Thymus (tissue), 11 donors: Measurements from ENCODE around the gene KLRK1. TPM values are rescaled to one million over a fixed set of nuclear protein-coding genes. Genes with fewer than 3 reads are reported as not detected.

ENCODE experiments used
- DNase-seq, 9 donors: peaks; one replicate each; pipeline ENCODE4 v3.0.0-alpha.2; 2013; ENCODE audit warnings: low spot score in 9 of 9, low read depth in 6 of 9, missing footprints in 1 of 9
- H3K27ac ChIP-seq, 2 donors: one replicate each; pipeline ENCODE4 v1.5.1; 2013; ENCODE audit warnings: control low read depth in 1 of 2, low read depth in 1 of 2, low read length in 1 of 2, mild to moderate bottlenecking in 1 of 2, moderate library complexity in 1 of 2
- H3K27me3 ChIP-seq, 2 donors: one replicate each; pipeline ENCODE4 v1.5.1; 2013; ENCODE audit warnings: low read length in 1 of 2; ENCODE audit not compliant: control insufficient read depth in 2 of 2, insufficient read depth in 1 of 2
- H3K36me3 ChIP-seq, 2 donors: one replicate each; pipeline ENCODE4 v1.5.1; 2013; ENCODE audit warnings: low read length in 1 of 2, mild to moderate bottlenecking in 1 of 2, moderate library complexity in 1 of 2; ENCODE audit not compliant: control insufficient read depth in 2 of 2, insufficient read depth in 2 of 2
- H3K4me1 ChIP-seq, 2 donors: one replicate each; pipeline ENCODE4 v1.5.1; 2013; ENCODE audit warnings: low read length in 2 of 2; ENCODE audit not compliant: control insufficient read depth in 2 of 2, insufficient read depth in 2 of 2
- H3K4me3 ChIP-seq, 2 donors: one replicate each; pipeline ENCODE4 v1.5.1; 2013; ENCODE audit warnings: low read length in 2 of 2, control low read depth in 1 of 2, mild to moderate bottlenecking in 1 of 2
- H3K9me3 ChIP-seq, 2 donors: one replicate each; pipeline ENCODE4 v1.5.1; 2013; ENCODE audit warnings: low read length in 1 of 2, mild to moderate bottlenecking in 1 of 2; ENCODE audit not compliant: control insufficient read depth in 2 of 2, insufficient read depth in 1 of 2
- WGBS: extraction: QIAGEN DNeasy Blood & Tissue Kit; methylation state at CpG from one replicate; pipeline ENCODE4 v1.1.7; 2013; 5-methylcytosine and 5-hydroxymethylcytosine counted together
- polyA plus RNA-seq: library from polyadenylated mRNA; stranded (reverse); fragments of 200-250 nt; gene quantifications from one replicate; pipeline ENCODE4 v1.2.3, GENCODE V29; 2013
- total RNA-seq: library from RNA; stranded (reverse); fragments of 120-200 nt; gene quantifications from one replicate; pipeline ENCODE4 v1.2.4, GENCODE V29; 2013
- donor health status: healthy.

The KLRK1 gene
- total and polyA plus RNA-seq, 2 donors = 13.4 to 27.0 TPM

- Histone ChIP-seq H3K4me1 (peaks cover 11 to 39% of the 10 kb centered on the region in 2 donors), H3K27ac (peak overlapping the region in 1 of 2 donors; percentile 94), H3K9me3 (peaks cover 0 to 10% of the 10 kb centered on the region in 2 donors), H3K36me3 (no peaks in the 10 kb centered on the region), H3K4me3 (no peak overlapping the region), H3K27me3 (no peaks in the 10 kb centered on the region)
- DNase-seq = peak in 4 of 9 donors; percentile 18 to 69 (median 30)
Observed at GRCh38 chr12:10366875-10367274, 23.0 kb downstream of the KLRK1 start.

DNA sequence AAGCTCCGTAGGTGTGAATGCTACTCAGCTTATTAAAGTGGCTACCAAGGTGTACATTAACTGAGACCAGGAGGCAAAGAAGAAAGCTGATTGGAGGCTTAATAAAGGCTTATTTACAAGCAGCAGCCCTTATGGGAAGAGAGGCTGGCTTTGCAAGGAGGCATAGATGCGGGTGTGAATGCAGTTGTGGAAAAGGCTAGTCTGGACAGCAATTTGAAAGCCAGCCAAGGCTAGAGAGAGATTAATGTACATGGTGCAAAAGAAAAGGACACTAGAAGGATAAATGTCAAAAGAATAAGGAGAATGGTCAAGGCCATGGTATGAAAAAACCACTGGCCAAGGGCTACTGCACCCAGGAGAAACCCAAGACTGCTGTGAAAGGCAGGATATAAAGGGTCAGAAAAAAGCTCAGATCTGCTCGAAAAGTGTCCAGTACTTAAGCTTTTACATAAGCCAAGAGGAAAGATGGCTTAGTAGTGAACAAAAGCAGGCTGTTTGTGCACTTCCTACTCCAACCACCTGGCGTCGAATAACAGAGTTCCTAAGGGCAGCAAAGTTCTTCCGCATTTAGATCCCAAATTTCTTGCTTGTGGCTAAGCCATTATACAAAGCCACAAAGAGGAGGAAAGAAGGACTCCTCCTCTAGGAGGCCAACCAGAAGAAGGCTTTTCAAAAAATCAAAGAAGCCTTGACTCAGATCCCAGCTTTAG lies 24.0 kb downstream of the KLRK1 start:
- H3K4me1 ChIP-seq = peaks cover 13 to 39% of the 10 kb centered on the region in 2 donors

GRCh38 chr12:10364815-10365622 lies 24.8 kb downstream of the KLRK1 start:
- H3K4me1 ChIP-seq = peaks cover 13 to 39% of the 10 kb centered on the region in 2 donors
- peaks cover 0 to 10% of the 10 kb centered on the region in 2 donors for H3K9me3 ChIP-seq
- H3K4me3 ChIP-seq = peak overlapping the region; percentile 58 to 76
- H3K27ac ChIP-seq = peak overlapping the region; percentile 94 to 96
- 2% methylated on average over 15 of the region's 15 CpGs for WGBS
- peak; percentile 76 to 96 (median 90) for DNase-seq
- no peaks in the 10 kb centered on the region for H3K27me3 ChIP-seq
- H3K36me3 ChIP-seq = no peaks in the 10 kb centered on the region

More for the DNA sequence above, 24.0 kb downstream of the KLRK1 start:
- peak in 1 of 9 donors; percentile 21 for DNase-seq
- Histone ChIP-seq H3K36me3 (no peaks in the 10 kb centered on the region), H3K4me3 (peak overlapping the region; percentile 58 to 76), H3K9me3 (peaks cover 0 to 10% of the 10 kb centered on the region in 2 donors), H3K27ac (peak overlapping the region; percentile 94 to 96), H3K27me3 (no peaks in the 10 kb centered on the region)
- WGBS = 65% methylated on average over 6 of the region's 6 CpGs

DNA sequence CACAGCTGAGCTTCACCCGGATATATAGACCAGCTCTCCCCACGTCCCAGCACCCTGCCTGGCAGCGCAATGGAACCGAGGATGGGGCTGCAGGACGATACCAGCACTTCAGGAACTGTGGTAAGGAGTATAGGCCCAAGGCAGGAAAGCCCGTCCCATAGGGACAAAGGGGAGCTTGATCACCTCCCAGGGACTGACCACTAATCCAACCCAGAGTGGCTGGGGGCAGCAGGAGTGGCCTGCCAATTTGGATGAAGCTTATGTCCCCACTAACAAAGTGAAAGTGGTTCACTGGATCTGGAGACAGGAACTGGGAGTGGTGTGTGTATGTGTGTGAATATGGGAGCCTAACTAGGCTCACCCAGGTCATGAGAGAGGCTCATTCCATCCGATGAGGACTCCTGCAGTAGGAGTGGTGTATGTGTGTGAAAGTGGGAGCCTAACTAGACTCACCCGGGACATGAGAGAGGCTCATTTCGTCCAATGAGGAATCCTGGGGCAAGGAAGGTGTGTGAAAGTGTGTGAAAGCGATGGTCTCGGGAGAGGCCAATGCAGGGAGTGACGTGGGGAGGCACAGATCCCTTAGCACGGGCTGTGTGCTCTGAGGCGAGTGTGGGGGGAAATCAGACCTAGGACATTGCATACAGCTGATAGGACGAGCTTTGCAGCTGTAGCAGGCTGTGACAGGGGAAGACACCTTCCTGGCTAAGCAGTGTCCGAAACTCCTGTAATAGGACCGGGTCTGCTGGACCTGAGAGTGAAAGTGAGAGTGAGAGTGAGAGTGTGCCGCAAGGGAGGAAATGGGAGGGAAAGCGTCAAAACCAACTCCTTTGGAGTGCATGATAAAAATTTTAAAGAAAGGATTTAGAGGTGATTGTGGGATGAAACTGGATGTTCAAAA lies 25.7 kb downstream of the KLRK1 start:
- 31% methylated on average over 19 of the region's 19 CpGs for WGBS
- Histone ChIP-seq H3K4me1 (peaks cover 13 to 39% of the 10 kb centered on the region in 2 donors), H3K4me3 (peak overlapping the region; percentile 58 to 76)

GRCh38 chr12:10363658-10363913 lies 26.3 kb downstream of the KLRK1 start:
- no peak for DNase-seq
- Histone ChIP-seq H3K4me1 (peaks cover 13 to 39% of the 10 kb centered on the region in 2 donors), H3K27me3 (no peaks in the 10 kb centered on the region), H3K27ac (peak overlapping the region; percentile 94 to 96), H3K4me3 (no peak overlapping the region), H3K9me3 (peaks cover 0 to 8% of the 10 kb centered on the region in 2 donors), H3K36me3 (no peaks in the 10 kb centered on the region)
- WGBS = 86% methylated on average over 5 of the region's 5 CpGs

More for the DNA sequence above, 25.7 kb downstream of the KLRK1 start:
- Histone ChIP-seq H3K27ac (peak overlapping the region; percentile 94 to 96), H3K9me3 (peaks cover 0 to 10% of the 10 kb centered on the region in 2 donors), H3K36me3 (no peaks in the 10 kb centered on the region), H3K27me3 (no peaks in the 10 kb centered on the region)
- DNase-seq = peak in 8 of 9 donors; percentile 42 to 83 (median 56)

GRCh38 chr12:10362828-10363657 lies 26.8 kb downstream of the KLRK1 start:
- Histone ChIP-seq H3K4me3 (no peak overlapping the region), H3K27me3 (no peaks in the 10 kb centered on the region), H3K36me3 (no peaks in the 10 kb centered on the region), H3K9me3 (peaks cover 0 to 7% of the 10 kb centered on the region in 2 donors), H3K4me1 (peaks cover 13 to 39% of the 10 kb centered on the region in 2 donors), H3K27ac (peak overlapping the region; percentile 52 to 94)
- peak in 1 of 9 donors; percentile 12 for DNase-seq
- WGBS = 83% methylated on average over 9 of the region's 9 CpGs

- no peaks in the 10 kb centered on the region for H3K36me3 ChIP-seq
- H3K9me3 ChIP-seq = peaks cover 0 to 8% of the 10 kb centered on the region in 2 donors
- peaks cover 13 to 39% of the 10 kb centered on the region in 2 donors for H3K4me1 ChIP-seq
- peak overlapping the region in 1 of 2 donors; percentile 1 for H3K27ac ChIP-seq
- H3K4me3 ChIP-seq = no peak overlapping the region
- DNase-seq = peak in 1 of 9 donors; percentile 12
- H3K27me3 ChIP-seq = no peaks in the 10 kb centered on the region
- WGBS = 53% methylated on average over 3 of the region's 3 CpGs
Observed at GRCh38 chr12:10362325-10362724, 27.5 kb downstream of the KLRK1 start.

DNA sequence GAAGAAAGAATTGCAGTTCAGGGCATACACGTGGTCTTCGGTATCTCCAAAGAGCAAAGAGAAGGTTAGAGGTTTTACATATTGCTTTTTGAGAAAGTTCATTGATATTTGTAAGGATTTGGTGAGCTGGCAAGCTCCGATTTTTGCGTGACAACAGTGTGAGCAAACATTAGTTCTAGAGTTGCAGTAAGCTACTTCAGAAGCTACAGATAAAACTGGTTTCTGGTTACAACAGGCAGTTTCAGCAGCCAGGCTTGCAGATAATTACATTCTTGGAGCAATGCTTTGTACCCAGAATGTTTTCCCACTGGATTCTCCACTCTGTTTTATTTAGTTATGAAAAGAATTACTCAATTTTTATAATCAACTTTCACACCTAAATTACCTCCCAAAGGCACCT lies 28.2 kb downstream of the KLRK1 start:
- Histone ChIP-seq H3K9me3 (peaks cover 0 to 8% of the 10 kb centered on the region in 2 donors), H3K36me3 (no peaks in the 10 kb centered on the region), H3K27me3 (no peaks in the 10 kb centered on the region), H3K4me1 (peaks cover 13 to 38% of the 10 kb centered on the region in 2 donors), H3K27ac (no peak overlapping the region), H3K4me3 (no peak overlapping the region)
- DNase-seq = peak in 1 of 9 donors; percentile 8
- 83% methylated on average over 4 of the region's 4 CpGs for WGBS
